Immature natural killer cell (primary cell): ENCODE measurements around the gene PDE4D. TPM values are rescaled to one million over a fixed set of nuclear protein-coding genes. Genes with fewer than 3 reads are reported as not detected.

ENCODE experiments used
- DNase-seq, 3 donors: peaks; one replicate each; pipeline ENCODE4 v3.0.0; 2022; ENCODE audit warnings: mixed read lengths in 1 of 3
- H3K27ac Mint-ChIP-seq, 6 donors: one replicate each; pipeline ENCODE4 v1.8.0; 2020; ENCODE audit warnings: mixed read lengths in 6 of 6, mild to moderate bottlenecking in 5 of 6, inconsistent platforms in 4 of 6, moderate library complexity in 3 of 6
- H3K27me3 Mint-ChIP-seq, 3 donors: one replicate each; pipeline ENCODE4 v1.8.0; 2020 to 2021; ENCODE audit warnings: low read depth in 3 of 3, mild to moderate bottlenecking in 3 of 3, mixed read lengths in 3 of 3, moderate library complexity in 3 of 3, inconsistent platforms in 1 of 3
- H3K36me3 Mint-ChIP-seq, 3 donors: one replicate each; pipeline ENCODE4 v1.8.0; 2020; ENCODE audit warnings: mixed read lengths in 3 of 3, inconsistent platforms in 2 of 3, mild to moderate bottlenecking in 2 of 3
- H3K4me1 Mint-ChIP-seq, 2 donors: one replicate each; pipeline ENCODE4 v1.8.0; 2020; ENCODE audit warnings: inconsistent platforms in 2 of 2, mild to moderate bottlenecking in 2 of 2, mixed read lengths in 2 of 2, moderate library complexity in 1 of 2
- H3K4me3 Mint-ChIP-seq, 5 donors: one replicate each; pipeline ENCODE4 v1.8.0; 2020; ENCODE audit warnings: mild to moderate bottlenecking in 5 of 5, mixed read lengths in 5 of 5, inconsistent platforms in 3 of 5, moderate library complexity in 3 of 5
- H3K9me3 Mint-ChIP-seq, 6 donors: one replicate each; pipeline ENCODE4 v1.8.0; 2020; ENCODE audit warnings: mild to moderate bottlenecking in 6 of 6, mixed read lengths in 6 of 6, inconsistent platforms in 4 of 6, moderate library complexity in 3 of 6
- polyA plus RNA-seq, 3 donors: library from polyadenylated mRNA; unstranded; fragments of 300-500 nt; fragmentation: Illumina TruSeq; gene quantifications; one replicate each; pipeline ENCODE4 v1.2.3, GENCODE V29; 2021

Gene PDE4D
- polyA plus RNA-seq, 3 donors from 2014 or later: 10.7 to 15.4 (median 12.6) TPM

GRCh38 chr5:59460368-59461153 is 433.0 kb downstream of the PDE4D start:
- Mint-ChIP-seq H3K4me1 (no peaks in the 10 kb centered on the region), H3K9me3 (peaks cover 0 to 7% (median 0%) of the 10 kb centered on the region in 6 donors), H3K36me3 (no peaks in the 10 kb centered on the region), H3K4me3 (no peak overlapping the region), H3K27me3 (peaks cover 0 to 5% (median 2%) of the 10 kb centered on the region in 3 donors), H3K27ac (no peak overlapping the region)
- DNase-seq: no peak

GRCh38 chr5:59458966-59459729 is 434.4 kb downstream of the PDE4D start:
- no peak for DNase-seq
- Mint-ChIP-seq H3K36me3 (no peaks in the 10 kb centered on the region), H3K27me3 (peaks cover 0 to 7% (median 2%) of the 10 kb centered on the region in 3 donors), H3K4me1 (no peaks in the 10 kb centered on the region), H3K9me3 (peaks cover 0 to 6% (median 0%) of the 10 kb centered on the region in 6 donors), H3K4me3 (no peak overlapping the region), H3K27ac (no peak overlapping the region)

DNA sequence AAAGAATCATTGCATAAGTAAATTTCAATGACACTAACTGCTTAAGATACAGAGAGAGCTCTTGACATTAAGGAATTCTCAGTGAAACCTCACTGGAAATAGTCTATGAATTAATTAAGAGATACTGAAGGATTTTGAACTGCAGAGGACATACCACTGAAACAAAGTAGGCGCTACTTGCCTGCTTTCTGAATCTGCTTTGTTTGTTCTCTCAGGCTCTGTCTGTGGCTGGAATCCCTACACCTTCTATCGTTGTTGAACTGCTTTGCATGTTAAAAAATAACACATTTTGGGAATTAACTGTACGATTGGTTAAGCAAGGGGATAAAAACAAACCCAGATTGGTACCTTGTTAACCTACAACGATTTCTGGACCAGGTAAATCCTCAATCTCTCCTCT is 435.2 kb downstream of the PDE4D start:
- H3K27ac Mint-ChIP-seq: no peak overlapping the region
- H3K9me3 Mint-ChIP-seq: peaks cover 0 to 6% (median 0%) of the 10 kb centered on the region in 6 donors
- no peak overlapping the region for H3K4me3 Mint-ChIP-seq
- H3K4me1 Mint-ChIP-seq: no peaks in the 10 kb centered on the region
- no peak for DNase-seq
- peaks cover 2 to 7% (median 3%) of the 10 kb centered on the region in 3 donors for H3K27me3 Mint-ChIP-seq
- no peaks in the 10 kb centered on the region for H3K36me3 Mint-ChIP-seq

DNA sequence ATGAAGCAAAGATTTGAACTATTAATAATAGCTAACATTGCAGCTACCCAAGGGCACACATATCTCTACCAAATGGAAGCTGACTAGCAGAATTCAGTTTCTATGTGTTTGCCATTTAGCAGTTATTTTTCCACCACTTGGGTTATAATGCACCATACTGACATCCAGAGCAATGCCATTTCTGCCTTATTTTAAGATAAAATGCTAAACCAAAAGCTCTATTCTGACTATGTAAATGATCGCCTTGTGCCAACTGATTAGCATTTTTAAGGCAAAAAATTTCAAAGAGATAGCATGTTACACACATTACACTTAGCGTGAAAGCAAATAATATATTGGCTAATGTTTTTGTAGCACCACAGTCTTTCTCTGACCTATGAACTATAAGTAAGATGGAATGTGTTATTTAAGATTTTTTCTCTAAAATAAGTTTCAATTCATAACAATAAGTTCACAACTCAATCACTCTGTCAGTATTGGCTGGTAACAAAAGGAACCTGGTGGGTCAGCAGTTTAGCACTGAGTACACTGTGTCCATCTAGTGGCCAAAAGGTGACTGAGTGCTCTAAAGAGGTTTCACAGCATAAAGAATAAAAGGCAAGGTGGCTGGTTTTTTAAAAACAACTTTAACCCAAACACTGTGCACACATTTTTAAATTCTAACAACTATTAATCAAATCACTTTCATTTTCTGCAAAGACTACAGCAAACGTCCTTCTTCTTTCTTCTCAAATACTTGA is 443.5 kb downstream of the PDE4D start:
- H3K36me3 Mint-ChIP-seq: no peaks in the 10 kb centered on the region
- H3K9me3 Mint-ChIP-seq: peaks cover 0 to 4% (median 0%) of the 10 kb centered on the region in 6 donors
- peaks cover 2 to 6% (median 4%) of the 10 kb centered on the region in 3 donors for H3K27me3 Mint-ChIP-seq
- no peak overlapping the region for H3K4me3 Mint-ChIP-seq
- no peaks in the 10 kb centered on the region for H3K4me1 Mint-ChIP-seq
- no peak overlapping the region for H3K27ac Mint-ChIP-seq
- DNase-seq: no peak

- Mint-ChIP-seq H3K27ac (no peak overlapping the region), H3K36me3 (no peaks in the 10 kb centered on the region), H3K4me3 (no peak overlapping the region), H3K4me1 (no peaks in the 10 kb centered on the region), H3K27me3 (peaks cover 0 to 4% (median 2%) of the 10 kb centered on the region in 3 donors), H3K9me3 (peaks cover 0 to 4% (median 0%) of the 10 kb centered on the region in 6 donors)
- DNase-seq: no peak
These were observed 447.2 kb downstream of the PDE4D start for GRCh38 chr5:59446356-59446755.

- no peak overlapping the region for H3K27ac Mint-ChIP-seq
- peaks cover 0 to 4% (median 0%) of the 10 kb centered on the region in 6 donors for H3K9me3 Mint-ChIP-seq
- DNase-seq: no peak
- peaks cover 0 to 4% (median 2%) of the 10 kb centered on the region in 3 donors for H3K27me3 Mint-ChIP-seq
- no peaks in the 10 kb centered on the region for H3K4me1 Mint-ChIP-seq
- no peak overlapping the region for H3K4me3 Mint-ChIP-seq
- no peaks in the 10 kb centered on the region for H3K36me3 Mint-ChIP-seq
These were observed 447.8 kb downstream of the PDE4D start for GRCh38 chr5:59445741-59446140.

- no peak overlapping the region for H3K4me3 Mint-ChIP-seq
- H3K27ac Mint-ChIP-seq: no peak overlapping the region
- H3K4me1 Mint-ChIP-seq: no peaks in the 10 kb centered on the region
- no peak for DNase-seq
- no peaks in the 10 kb centered on the region for H3K36me3 Mint-ChIP-seq
- no peaks in the 10 kb centered on the region for H3K9me3 Mint-ChIP-seq
- peaks cover 3 to 6% (median 4%) of the 10 kb centered on the region in 3 donors for H3K27me3 Mint-ChIP-seq
These were observed 454.2 kb downstream of the PDE4D start for GRCh38 chr5:59439303-59439702.

DNA sequence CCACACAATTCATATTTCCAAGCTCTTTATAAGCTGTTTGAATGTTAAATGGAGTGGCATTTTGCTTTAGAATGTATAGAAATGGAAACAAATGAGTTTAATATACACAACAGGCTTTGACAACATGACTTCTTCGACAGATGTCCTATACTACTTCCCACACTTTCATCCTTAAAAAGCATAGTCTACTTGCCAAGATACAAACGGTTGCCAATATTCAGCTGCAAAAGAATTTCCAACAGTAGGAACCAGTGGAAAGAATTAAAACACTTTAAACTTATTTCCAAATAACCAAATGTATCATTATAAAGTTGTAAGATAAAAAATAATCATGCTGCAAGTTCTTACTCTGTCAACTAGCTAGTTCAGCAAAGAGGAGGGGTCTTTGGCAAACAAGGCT is 456.4 kb downstream of the PDE4D start:
- no peak for DNase-seq
- Mint-ChIP-seq H3K9me3 (no peaks in the 10 kb centered on the region), H3K27ac (no peak overlapping the region), H3K36me3 (no peaks in the 10 kb centered on the region), H3K4me1 (no peaks in the 10 kb centered on the region), H3K4me3 (no peak overlapping the region), H3K27me3 (peaks cover 4 to 6% (median 6%) of the 10 kb centered on the region in 3 donors)

DNA sequence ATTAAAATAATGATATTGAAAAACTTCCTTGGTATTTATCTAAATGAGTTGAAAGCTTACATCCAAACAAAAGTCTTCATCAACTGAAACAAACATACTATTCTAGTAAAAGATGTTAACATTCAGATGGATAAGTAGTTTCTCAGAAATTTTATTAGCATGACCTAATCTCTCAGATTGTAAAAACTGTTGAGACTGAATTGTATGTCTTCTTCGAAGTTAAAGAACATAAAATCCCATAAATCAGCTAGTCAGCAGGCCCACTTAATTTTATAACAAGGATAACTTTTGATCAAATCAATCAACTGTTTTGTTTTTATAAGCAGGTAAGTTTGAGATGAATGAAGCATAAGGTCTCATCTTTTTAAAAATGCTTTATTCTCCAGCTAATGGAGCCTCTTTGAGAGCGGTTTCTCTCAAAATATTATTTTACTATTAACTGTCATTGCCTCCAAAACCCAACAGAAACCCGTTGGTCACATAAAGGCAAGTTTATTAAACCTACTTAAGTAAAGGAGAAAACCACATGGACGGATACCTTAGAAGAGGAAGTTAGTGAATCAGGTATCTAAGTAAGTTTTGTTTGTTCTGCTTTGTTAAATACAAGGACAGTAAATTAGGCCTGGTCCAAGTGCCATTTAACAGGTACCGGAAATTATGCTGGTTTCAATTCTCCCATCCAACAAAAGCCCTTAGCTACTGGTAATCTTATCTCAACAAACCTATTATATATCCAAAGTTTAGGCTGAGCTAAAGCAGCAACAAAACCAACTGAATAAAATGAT is 457.0 kb downstream of the PDE4D start:
- Mint-ChIP-seq H3K4me3 (no peak overlapping the region), H3K27ac (no peak overlapping the region), H3K4me1 (no peaks in the 10 kb centered on the region), H3K27me3 (peaks cover 4 to 6% (median 6%) of the 10 kb centered on the region in 3 donors), H3K36me3 (no peaks in the 10 kb centered on the region), H3K9me3 (peaks cover 0 to 2% (median 0%) of the 10 kb centered on the region in 6 donors)
- no peak for DNase-seq

- Mint-ChIP-seq H3K27ac (no peak overlapping the region), H3K27me3 (peaks cover 4 to 8% (median 6%) of the 10 kb centered on the region in 3 donors), H3K9me3 (peaks cover 0 to 3% (median 0%) of the 10 kb centered on the region in 6 donors), H3K36me3 (no peaks in the 10 kb centered on the region), H3K4me1 (no peaks in the 10 kb centered on the region), H3K4me3 (no peak overlapping the region)
- DNase-seq: no peak
These were observed 460.4 kb downstream of the PDE4D start for GRCh38 chr5:59433174-59433573.

GRCh38 chr5:59430066-59430685 is 463.4 kb downstream of the PDE4D start:
- DNase-seq: no peak
- H3K27ac Mint-ChIP-seq: no peak overlapping the region
- peaks cover 0 to 3% (median 0%) of the 10 kb centered on the region in 6 donors for H3K9me3 Mint-ChIP-seq
- no peak overlapping the region for H3K4me3 Mint-ChIP-seq
- H3K36me3 Mint-ChIP-seq: no peaks in the 10 kb centered on the region
- no peaks in the 10 kb centered on the region for H3K4me1 Mint-ChIP-seq
- H3K27me3 Mint-ChIP-seq: peaks cover 1 to 9% (median 6%) of the 10 kb centered on the region in 3 donors

DNA sequence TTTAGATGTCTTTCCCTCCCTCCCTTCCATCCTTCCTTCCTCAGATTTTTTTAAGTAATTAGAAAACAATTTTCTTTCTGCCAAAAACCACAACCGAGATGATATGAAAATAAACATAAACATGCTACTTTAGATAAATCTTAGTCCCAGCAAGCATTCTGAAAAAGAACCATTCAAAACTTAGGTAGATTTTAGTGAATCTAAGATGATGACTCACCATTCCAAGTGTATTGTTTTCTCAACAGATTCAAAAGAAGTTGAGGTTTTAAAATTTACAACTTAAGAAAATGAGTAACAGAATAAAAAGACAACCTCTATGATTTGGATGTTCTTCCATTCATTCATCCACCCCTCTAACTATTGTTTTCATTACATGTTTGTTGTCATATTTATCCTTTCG is 465.1 kb downstream of the PDE4D start:
- DNase-seq: no peak
- Mint-ChIP-seq H3K27ac (no peak overlapping the region), H3K9me3 (peaks cover 0 to 3% (median 0%) of the 10 kb centered on the region in 6 donors), H3K4me1 (no peaks in the 10 kb centered on the region), H3K27me3 (peaks cover 0 to 5% (median 0%) of the 10 kb centered on the region in 3 donors), H3K4me3 (no peak overlapping the region), H3K36me3 (no peaks in the 10 kb centered on the region)

GRCh38 chr5:59424515-59424914 is 469.0 kb downstream of the PDE4D start:
- no peaks in the 10 kb centered on the region for H3K4me1 Mint-ChIP-seq
- H3K36me3 Mint-ChIP-seq: no peaks in the 10 kb centered on the region
- H3K27me3 Mint-ChIP-seq: peaks cover 0 to 5% (median 0%) of the 10 kb centered on the region in 3 donors
- no peak for DNase-seq
- peaks cover 0 to 1% (median 0%) of the 10 kb centered on the region in 6 donors for H3K9me3 Mint-ChIP-seq
- H3K27ac Mint-ChIP-seq: no peak overlapping the region
- no peak overlapping the region for H3K4me3 Mint-ChIP-seq
